Measurements from ENCODE around the gene RPL4.

DNA sequence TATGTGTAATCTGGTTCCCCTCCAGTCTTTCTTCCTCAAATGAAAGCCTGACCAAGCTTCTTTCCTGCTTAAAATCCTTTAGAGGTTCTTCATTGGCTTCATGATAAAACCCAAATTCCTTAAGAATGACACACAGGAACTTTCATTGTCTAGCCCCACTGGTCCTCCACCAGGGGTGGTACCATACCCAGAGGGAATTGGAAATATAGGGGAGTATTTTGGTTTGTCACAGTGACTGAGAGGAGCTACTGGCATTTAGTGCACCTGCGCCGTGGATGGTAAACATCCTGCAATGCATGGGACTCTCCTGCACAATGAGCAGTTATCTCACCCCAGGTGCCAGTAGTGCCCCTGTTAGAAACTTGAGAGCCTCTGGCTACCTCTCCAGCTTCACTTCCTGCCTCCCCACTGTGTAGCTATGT lies 11.3 kb upstream of the RPL4 start:
- TF ChIP-seq CTCF (conservative IDR thresholded peaks at IDR 0.05) (no peak), EZH2 (IDR thresholded peaks at IDR 0.05; ENCODE audit: low read depth) (no peak)
